Activated naive CD4-positive, alpha-beta T cell treated with anti-CD3 and anti-CD28 coated beads, Interleukin-2, amount 50 U/mL, for 72 hours (primary cell): Measurements from ENCODE around the gene QRFPR. TPM values are rescaled to one million over a fixed set of nuclear protein-coding genes. Genes with fewer than 3 reads are reported as not detected.
"Not testable (repeated sequence)": the region's sequence is repeated elsewhere in the genome, so short reads cannot be mapped to it uniquely, and the experiment has no call there.

ENCODE experiments used
- ATAC-seq, 2 donors: fragments of 150-1000 bp; cut with Tn5 transposase; 2 replicates each; pipeline ENCODE4 v1.10.0; 2021; ENCODE audit warnings: mild to moderate bottlenecking in 2 of 2, moderate library complexity in 2 of 2
- DNase-seq, 2 donors: peaks; one replicate each; pipeline ENCODE4 v3.0.0; 2021 to 2022; ENCODE audit warnings: low spot score in 2 of 2
- H3K27ac Mint-ChIP-seq, 2 donors: one replicate each; pipeline ENCODE4 v1.8.0; 2022; ENCODE audit warnings: mild to moderate bottlenecking in 2 of 2, mixed read lengths in 2 of 2
- H3K36me3 Mint-ChIP-seq, 2 donors: one replicate each; pipeline ENCODE4 v1.8.0; 2022; ENCODE audit warnings: mixed read lengths in 2 of 2
- H3K9me3 Mint-ChIP-seq, 2 donors: one replicate each; pipeline ENCODE4 v1.8.0; 2022; ENCODE audit warnings: mixed read lengths in 2 of 2
- total RNA-seq, 2 donors: library from RNA; stranded (reverse); gene quantifications; one replicate each; pipeline ENCODE4 v1.2.3, GENCODE V29; 2022

The QRFPR gene
- not detected for total RNA-seq

DNA sequence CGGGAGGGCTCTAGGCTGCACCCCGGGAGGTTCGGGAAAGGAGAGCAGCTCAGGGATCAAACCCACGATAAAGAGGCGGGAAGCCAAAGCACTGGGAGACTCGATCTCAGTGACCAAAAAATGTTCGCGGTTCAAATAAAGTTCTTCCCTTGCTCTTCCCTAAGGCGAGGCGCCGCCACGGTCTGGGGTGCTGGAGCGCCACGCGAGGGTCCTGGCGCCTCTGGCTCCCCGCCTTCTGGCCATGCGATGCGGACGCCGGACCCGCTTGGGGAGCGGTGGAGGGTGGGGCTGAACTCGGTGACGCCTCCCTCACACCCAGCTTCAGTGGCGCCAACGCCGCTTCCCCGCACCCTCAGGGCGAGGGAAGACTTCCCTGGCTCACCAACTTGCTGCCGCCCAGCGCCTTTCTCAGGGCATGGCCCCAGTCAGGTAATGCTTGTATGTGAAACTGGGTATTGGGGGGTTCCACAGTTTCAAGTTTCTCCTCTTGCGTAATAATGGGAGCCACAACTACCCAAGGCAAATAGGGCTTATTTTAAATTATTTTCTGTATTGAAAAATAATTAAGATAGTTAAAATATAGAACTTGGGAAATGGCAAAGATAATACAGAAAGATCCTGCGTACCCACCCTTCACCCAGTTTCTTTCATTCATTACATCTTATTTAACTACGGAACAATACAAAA is at the start of gene QRFPR:
TSS of gene QRFPR (minus strand) at position 243 of the 687 bp plus-strand sequence. CDS start 371 bp downstream, outside the sequence.
- H3K36me3 Mint-ChIP-seq: peaks cover 0 to 7% of the 10 kb centered on the region in 2 donors
- peak in 1 of 2 donors; percentile 9 for DNase-seq
- ATAC-seq: peak in 1 of 2 donors; percentile 58
- no peaks in the 10 kb centered on the region for H3K9me3 Mint-ChIP-seq
- H3K27ac Mint-ChIP-seq: no peak within 1 kb of the TSS

DNA sequence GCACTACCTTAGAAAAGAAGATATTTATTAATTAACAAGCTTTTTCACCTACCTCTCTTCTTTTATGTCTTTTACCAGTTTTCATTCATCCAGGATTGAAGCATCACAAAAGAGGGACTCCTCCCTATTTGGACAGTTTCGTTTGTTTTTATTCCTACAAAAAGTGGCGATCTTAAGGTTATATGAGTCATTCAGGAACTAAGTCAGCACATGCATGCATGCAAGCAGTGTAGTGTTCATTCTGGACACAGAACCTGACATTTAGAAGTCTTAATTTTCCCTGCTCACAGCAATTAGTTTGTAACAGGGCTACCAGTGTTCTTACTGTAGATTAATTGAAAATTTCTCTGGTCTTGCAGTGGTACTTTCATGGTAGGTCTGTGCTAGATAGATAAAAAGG is 47.9 kb upstream of the QRFPR start:
- no peak for DNase-seq
- H3K9me3 Mint-ChIP-seq: peaks cover 0 to 7% of the 10 kb centered on the region in 2 donors
- peaks cover 0 to 5% of the 10 kb centered on the region in 2 donors for H3K36me3 Mint-ChIP-seq
- no peak for ATAC-seq
- no peak overlapping the region for H3K27ac Mint-ChIP-seq

DNA sequence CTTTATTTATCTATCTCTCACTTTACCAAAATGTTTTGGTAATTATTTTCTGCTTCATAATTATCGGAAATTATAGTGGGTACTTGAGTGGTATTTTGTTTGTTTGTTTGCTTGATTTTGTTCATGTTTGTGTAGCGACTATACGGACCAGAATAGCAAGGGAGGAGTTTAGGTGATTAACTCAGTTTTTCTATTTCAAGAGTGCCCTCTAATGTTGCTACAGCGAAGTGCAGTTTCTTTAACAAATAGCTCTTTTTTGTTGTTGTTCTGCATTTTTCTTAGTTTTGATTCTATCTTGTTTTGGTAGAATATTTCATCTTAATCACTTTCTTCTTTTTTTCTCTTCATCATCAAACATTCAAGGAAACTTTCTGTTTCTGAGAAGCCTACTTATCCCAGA is 40.8 kb upstream of the QRFPR start:
- Mint-ChIP-seq H3K27ac (no peak overlapping the region), H3K9me3 (no peaks in the 10 kb centered on the region), H3K36me3 (no peaks in the 10 kb centered on the region)
- no peak for DNase-seq
- no peak for ATAC-seq

GRCh38 chr4:121411151-121411744 is 30.4 kb upstream of the QRFPR start:
- Mint-ChIP-seq H3K36me3 (peaks cover 0 to 8% of the 10 kb centered on the region in 2 donors), H3K9me3 (peaks cover 3 to 11% of the 10 kb centered on the region in 2 donors), H3K27ac (no peak overlapping the region)
- ATAC-seq (no peak), DNase-seq (no peak)

DNA sequence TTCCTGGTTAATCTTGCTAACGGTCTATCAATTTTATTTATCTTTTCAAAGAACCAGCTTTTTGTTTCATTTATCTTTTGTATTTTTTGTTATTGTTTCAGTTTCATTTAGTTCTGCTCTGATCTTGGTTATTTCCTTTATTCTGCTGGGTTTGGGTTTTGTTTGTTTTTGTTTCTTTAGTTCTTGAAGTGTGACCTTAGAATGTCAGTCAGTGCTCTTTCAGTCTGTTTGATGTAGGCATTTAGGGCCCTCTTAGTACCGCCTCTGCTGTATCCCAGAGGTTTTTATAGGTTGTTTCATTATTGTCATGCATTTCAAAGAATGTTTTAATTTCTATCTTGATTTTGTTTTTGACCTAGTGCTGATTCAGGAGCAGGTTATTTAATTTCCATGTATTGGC is 27.7 kb upstream of the QRFPR start:
- not testable (repeated sequence) for DNase-seq, H3K27ac Mint-ChIP-seq, H3K9me3 Mint-ChIP-seq, H3K36me3 Mint-ChIP-seq, ATAC-seq

GRCh38 chr4:121400632-121401031 is 19.8 kb upstream of the QRFPR start:
- DNase-seq (no peak), ATAC-seq (no peak)
- Mint-ChIP-seq H3K27ac (no peak overlapping the region), H3K9me3 (no peaks in the 10 kb centered on the region), H3K36me3 (no peaks in the 10 kb centered on the region)

GRCh38 chr4:121397941-121398601 is 17.3 kb upstream of the QRFPR start:
- Mint-ChIP-seq H3K27ac (no peak overlapping the region), H3K9me3 (no peaks in the 10 kb centered on the region), H3K36me3 (no peaks in the 10 kb centered on the region)
- no peak for ATAC-seq
- no peak for DNase-seq

DNA sequence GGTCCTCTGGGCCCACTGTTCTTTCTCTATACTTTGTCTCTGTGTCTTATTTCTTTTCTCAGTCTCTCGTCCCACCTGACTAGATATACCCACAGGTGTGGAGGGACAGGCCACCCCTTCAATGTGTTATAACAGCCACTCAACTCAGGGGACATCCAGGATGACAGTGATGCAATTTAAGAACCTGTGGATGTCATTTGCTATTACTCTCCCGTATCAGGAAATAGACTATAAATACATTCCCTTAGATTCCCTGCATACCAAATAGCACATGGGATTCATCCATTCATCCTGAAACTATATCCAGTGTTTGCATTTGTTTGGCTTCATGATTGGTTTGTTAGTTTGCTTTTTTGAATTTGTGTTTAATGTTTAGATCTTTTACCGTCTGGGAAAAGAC is 16.6 kb upstream of the QRFPR start:
- Mint-ChIP-seq H3K9me3 (no peaks in the 10 kb centered on the region), H3K27ac (no peak overlapping the region), H3K36me3 (no peaks in the 10 kb centered on the region)
- DNase-seq (no peak), ATAC-seq (no peak)

GRCh38 chr4:121392426-121393086 is 11.7 kb upstream of the QRFPR start:
- Mint-ChIP-seq H3K9me3 (peaks cover 0 to 4% of the 10 kb centered on the region in 2 donors), H3K36me3 (no peaks in the 10 kb centered on the region), H3K27ac (no peak overlapping the region)
- ATAC-seq (no peak), DNase-seq (no peak)

- DNase-seq (no peak), ATAC-seq (no peak)
- no peaks in the 10 kb centered on the region for H3K36me3 Mint-ChIP-seq
- peaks cover 0 to 4% of the 10 kb centered on the region in 2 donors for H3K9me3 Mint-ChIP-seq
- no peak overlapping the region for H3K27ac Mint-ChIP-seq
These were observed 9.5 kb upstream of the QRFPR start for GRCh38 chr4:121390335-121390734.

- no peak for ATAC-seq
- Mint-ChIP-seq H3K36me3 (peaks cover 0 to 7% of the 10 kb centered on the region in 2 donors), H3K27ac (no peak overlapping the region), H3K9me3 (no peaks in the 10 kb centered on the region)
- no peak for DNase-seq
These were observed 1.5 kb downstream of the QRFPR start for GRCh38 chr4:121379276-121379675.

GRCh38 chr4:121377076-121377475 is 3.7 kb downstream of the QRFPR start:
- peaks cover 0 to 7% of the 10 kb centered on the region in 2 donors for H3K36me3 Mint-ChIP-seq
- H3K27ac Mint-ChIP-seq: no peak overlapping the region
- no peaks in the 10 kb centered on the region for H3K9me3 Mint-ChIP-seq
- ATAC-seq (no peak), DNase-seq (no peak)

GRCh38 chr4:121376556-121376955 is 4.3 kb downstream of the QRFPR start:
- ATAC-seq: no peak
- H3K27ac Mint-ChIP-seq: no peak overlapping the region
- H3K36me3 Mint-ChIP-seq: peaks cover 0 to 7% of the 10 kb centered on the region in 2 donors

GRCh38 chr4:121376097-121376496 is 4.7 kb downstream of the QRFPR start:
- no peak for ATAC-seq
- Mint-ChIP-seq H3K9me3 (no peaks in the 10 kb centered on the region), H3K36me3 (peaks cover 0 to 7% of the 10 kb centered on the region in 2 donors), H3K27ac (no peak overlapping the region)
- no peak for DNase-seq

More at GRCh38 chr4:121376556-121376955, 4.3 kb downstream of the QRFPR start:
- DNase-seq: no peak
- H3K9me3 Mint-ChIP-seq: no peaks in the 10 kb centered on the region

GRCh38 chr4:121375262-121375661 is 5.6 kb downstream of the QRFPR start:
- DNase-seq: no peak
- ATAC-seq: no peak
- Mint-ChIP-seq H3K27ac (no peak overlapping the region), H3K9me3 (no peaks in the 10 kb centered on the region), H3K36me3 (peaks cover 0 to 6% of the 10 kb centered on the region in 2 donors)

DNA sequence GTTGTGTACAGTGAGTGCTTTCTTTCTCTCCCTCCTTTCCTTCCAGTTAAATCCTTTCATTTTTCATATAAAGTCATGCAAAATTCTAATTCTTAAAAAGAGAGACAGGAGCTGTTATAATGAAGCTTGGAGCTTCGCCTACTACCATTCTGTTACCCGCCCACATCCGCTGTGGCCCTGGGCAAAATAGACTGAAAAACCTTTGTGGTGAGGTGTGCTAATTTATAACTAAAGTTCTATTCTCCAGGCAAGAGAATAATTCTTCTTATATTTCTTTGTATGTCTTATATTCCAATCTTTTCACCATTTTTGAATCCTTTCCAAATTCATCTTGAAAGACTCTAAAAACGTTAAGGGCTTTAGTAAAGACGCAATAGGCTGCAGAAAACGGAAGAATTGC is 7.0 kb downstream of the QRFPR start:
- no peak overlapping the region for H3K27ac Mint-ChIP-seq

DNA sequence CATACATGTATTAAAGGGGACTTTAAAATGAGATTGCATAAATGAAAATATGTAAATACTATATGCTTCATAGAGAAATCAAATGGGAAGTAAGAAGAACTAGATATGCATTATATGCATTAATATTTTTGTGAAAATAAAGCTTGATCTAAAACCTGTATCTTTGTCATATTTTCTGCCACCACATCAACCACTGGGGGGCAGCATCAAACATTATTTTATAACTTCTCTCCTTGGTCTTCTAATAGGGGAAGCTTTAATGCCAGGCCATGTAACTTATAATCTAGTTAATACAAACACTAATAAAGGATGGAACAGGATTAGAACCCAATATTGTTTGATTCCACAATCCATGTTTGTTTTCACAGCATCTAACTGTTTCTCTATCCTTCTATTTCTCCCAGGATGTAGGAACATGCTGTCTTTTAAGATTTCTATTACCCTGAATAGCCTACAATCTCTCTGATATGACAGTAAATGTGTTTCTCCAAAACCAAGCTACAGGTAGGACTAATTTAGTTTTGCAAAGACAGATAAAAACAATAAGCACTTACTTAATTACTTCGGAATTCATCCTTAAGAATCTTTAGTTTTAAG is 10.0 kb downstream of the QRFPR start:
- Mint-ChIP-seq H3K27ac (no peak overlapping the region), H3K9me3 (no peaks in the 10 kb centered on the region), H3K36me3 (no peaks in the 10 kb centered on the region)
- ATAC-seq (peak in 1 of 2 donors; percentile 22), DNase-seq (peak in 1 of 2 donors; percentile 38)

More for the DNA sequence above, 7.0 kb downstream of the QRFPR start:
- no peaks in the 10 kb centered on the region for H3K36me3 Mint-ChIP-seq
- ATAC-seq (no peak), DNase-seq (no peak)
- H3K9me3 Mint-ChIP-seq: no peaks in the 10 kb centered on the region
